Upper lobe of right lung (tissue), 1 donor: Measurements from ENCODE around the gene ESR1. TPM values are rescaled to one million over a fixed set of nuclear protein-coding genes. Genes with fewer than 3 reads are reported as not detected.
"Not testable (repeated sequence)": the region's sequence is repeated elsewhere in the genome, so short reads cannot be mapped to it uniquely, and the experiment has no call there.

Experiments
- ATAC-seq: fragments of 200-7000 bp; cut with Tn5 transposase; one replicate; pipeline ENCODE4 v1.9.1; 2020; ENCODE audit warnings: mild to moderate bottlenecking, moderate library complexity
- DNase-seq: peaks from one replicate; pipeline ENCODE4 v3.0.0-alpha.2; 2020
- H3K27ac ChIP-seq: fragments of 200-600 bp; one replicate; pipeline ENCODE4 v1.8.0; 2022
- H3K27me3 ChIP-seq: fragments of 200-600 bp; one replicate; pipeline ENCODE4 v1.8.0; 2022; ENCODE audit warnings: mild to moderate bottlenecking
- H3K36me3 ChIP-seq: fragments of 200-600 bp; one replicate; pipeline ENCODE4 v1.8.0; 2022
- H3K4me1 ChIP-seq: fragments of 200-600 bp; one replicate; pipeline ENCODE4 v1.8.0; 2022
- H3K4me3 ChIP-seq: fragments of 200-600 bp; one replicate; pipeline ENCODE4 v1.8.0; 2022; ENCODE audit warnings: mild to moderate bottlenecking
- H3K9me3 ChIP-seq: fragments of 200-600 bp; one replicate; pipeline ENCODE4 v1.8.0; 2022
- CTCF ChIP-seq: fragments of 200-600 bp; IDR thresholded peaks from one replicate; pipeline ENCODE4 v1.8.0; 2022; ENCODE audit warnings: antibody characterized with exemption
- intact Hi-C: fragments of 100-400 bp; cut with DNase I; formaldehyde crosslinking; loops from one replicate; pipeline ENCODE4 v1.11.0; 2022
- total RNA-seq: library from RNA; stranded (reverse); fragmentation: NEBNext Ultra II Directional; extraction: Animal tissue kit (Norgen Biotek cat#: 25700); gene quantifications from one replicate; pipeline ENCODE4 v1.2.1, GENCODE V29; 2021
- donor health status: DM: no; HTN: yes; CAD: no; lungs with severe emphysema.

ESR1 gene
- total RNA-seq, 1 donor from 2014 or later, result 5.7 TPM

GRCh38 chr6:151881231-151881630 lies 73.7 kb downstream of the ESR1 start:
- TF ChIP-seq CTCF, result no peak
- Histone ChIP-seq H3K27me3 (no peaks in the 10 kb centered on the region), H3K4me1 (no peaks in the 10 kb centered on the region), H3K9me3 (no peaks in the 10 kb centered on the region), H3K27ac (no peak overlapping the region), H3K4me3 (no peak overlapping the region), H3K36me3 (no peaks in the 10 kb centered on the region)
- no peak for DNase-seq
- intact Hi-C loops, result no loop called here
- no peak for ATAC-seq

GRCh38 chr6:151882206-151882605 lies 74.7 kb downstream of the ESR1 start:
- intact Hi-C loops, result no loop called here
- DNase-seq (no peak), ATAC-seq (no peak)
- Histone ChIP-seq H3K27ac (no peak overlapping the region), H3K9me3 (no peaks in the 10 kb centered on the region), H3K4me1 (no peaks in the 10 kb centered on the region), H3K4me3 (no peak overlapping the region), H3K36me3 (no peaks in the 10 kb centered on the region), H3K27me3 (no peaks in the 10 kb centered on the region)
- TF ChIP-seq CTCF, result no peak

- TF ChIP-seq CTCF, result no peak
- H3K4me1 ChIP-seq, result no peaks in the 10 kb centered on the region
- H3K36me3 ChIP-seq, result no peaks in the 10 kb centered on the region
- no peak overlapping the region for H3K4me3 ChIP-seq
- no peaks in the 10 kb centered on the region for H3K9me3 ChIP-seq
- ATAC-seq (no peak), DNase-seq (no peak)
- H3K27me3 ChIP-seq, result no peaks in the 10 kb centered on the region
- intact Hi-C loops, result no loop called here
- no peak overlapping the region for H3K27ac ChIP-seq
Observed at GRCh38 chr6:151885234-151885633, 77.8 kb downstream of the ESR1 start.

DNA sequence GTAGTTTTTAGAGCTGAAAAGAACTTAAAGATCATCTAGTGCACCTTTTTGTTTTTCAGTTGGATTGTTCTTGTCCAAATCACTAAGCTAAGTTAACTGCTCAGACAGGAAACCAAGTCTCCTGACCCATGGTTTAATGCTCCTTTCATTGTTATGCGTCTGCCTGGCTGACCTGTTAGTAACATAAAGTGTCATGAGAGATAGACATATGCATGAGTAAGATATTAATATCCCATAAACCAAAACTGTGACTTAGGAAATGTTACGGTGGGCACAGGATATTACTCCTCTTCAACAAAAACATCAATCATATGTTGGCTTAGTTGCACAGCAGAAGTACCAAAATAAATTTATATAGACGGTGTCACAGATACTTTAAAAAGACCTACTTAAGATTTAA lies 84.0 kb downstream of the ESR1 start:
- H3K9me3 ChIP-seq, result no peaks in the 10 kb centered on the region
- H3K27ac ChIP-seq, result no peak overlapping the region
- intact Hi-C loops, result no loop called here
- no peaks in the 10 kb centered on the region for H3K4me1 ChIP-seq
- no peaks in the 10 kb centered on the region for H3K36me3 ChIP-seq
- ATAC-seq, result no peak
- H3K27me3 ChIP-seq, result no peaks in the 10 kb centered on the region
- no peak for DNase-seq
- no peak overlapping the region for H3K4me3 ChIP-seq
- no peak for TF ChIP-seq CTCF

DNA sequence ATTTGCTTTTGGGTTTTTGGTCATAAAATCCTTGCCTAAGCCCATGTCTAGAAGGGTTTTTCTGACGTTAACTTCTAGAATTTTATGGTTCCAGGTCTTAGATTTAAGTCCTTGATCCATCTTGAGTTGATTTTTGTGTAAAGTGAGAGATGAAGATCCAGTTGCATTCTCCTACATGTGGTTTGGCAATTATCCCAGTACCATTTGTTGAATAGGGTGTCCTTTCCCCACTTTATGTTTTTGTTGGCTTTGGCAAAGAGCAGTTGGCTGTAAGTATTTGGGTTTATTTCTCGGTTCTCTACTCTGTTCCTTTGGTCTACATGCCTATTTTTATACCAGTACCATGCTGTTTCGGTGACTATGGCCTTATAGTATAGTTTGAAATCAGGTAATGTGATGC lies 86.9 kb downstream of the ESR1 start:
- H3K36me3 ChIP-seq, H3K9me3 ChIP-seq, ATAC-seq, H3K4me1 ChIP-seq, H3K4me3 ChIP-seq, intact Hi-C loops, DNase-seq, H3K27ac ChIP-seq, H3K27me3 ChIP-seq: not testable (repeated sequence)

DNA sequence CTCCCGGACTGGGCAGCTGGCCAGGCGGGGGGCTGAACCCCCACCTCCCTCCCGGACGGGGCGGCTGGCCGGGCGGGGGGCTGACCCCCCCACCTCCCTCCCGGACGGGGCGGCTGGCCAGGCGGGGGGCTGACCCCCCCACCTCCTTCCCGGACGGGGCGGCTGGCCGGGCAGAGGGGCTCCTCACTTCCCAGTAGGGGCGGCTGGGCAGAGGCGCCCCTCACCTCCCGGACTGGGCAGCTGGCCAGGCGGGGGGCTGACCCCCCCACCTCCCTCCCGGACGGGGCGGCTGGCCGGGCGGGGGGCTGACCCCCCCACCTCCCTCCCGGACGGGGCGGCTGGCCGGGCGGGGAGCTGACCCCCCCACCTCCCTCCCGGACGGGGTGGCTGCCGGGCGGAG lies 91.7 kb downstream of the ESR1 start:
- H3K4me3 ChIP-seq, H3K27ac ChIP-seq, H3K9me3 ChIP-seq, H3K4me1 ChIP-seq, DNase-seq, H3K27me3 ChIP-seq, H3K36me3 ChIP-seq, ATAC-seq, intact Hi-C loops: not testable (repeated sequence)

DNA sequence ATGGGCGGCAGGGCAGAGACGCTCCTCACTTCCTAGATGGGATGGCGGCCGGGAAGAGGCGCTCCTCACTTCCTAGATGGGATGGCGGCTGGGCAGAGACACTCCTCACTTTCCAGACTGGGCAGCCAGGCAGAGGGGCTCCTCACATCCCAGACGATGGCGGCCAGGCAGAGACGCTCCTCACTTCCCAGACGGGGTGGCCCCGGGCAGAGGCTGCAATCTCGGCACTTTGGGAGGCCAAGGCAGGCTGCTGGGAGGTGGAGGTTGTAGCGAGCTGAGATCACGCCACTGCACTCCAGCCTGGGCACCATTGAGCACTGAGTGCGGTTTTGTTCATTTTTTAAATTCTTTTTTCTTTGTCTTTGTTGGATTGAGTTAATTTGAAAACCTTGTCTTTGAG lies 92.3 kb downstream of the ESR1 start:
- H3K9me3 ChIP-seq, H3K36me3 ChIP-seq, ATAC-seq, intact Hi-C loops, H3K27me3 ChIP-seq, H3K27ac ChIP-seq, H3K4me1 ChIP-seq, DNase-seq, H3K4me3 ChIP-seq: not testable (repeated sequence)
